GM23338 (cell line): Measurements from ENCODE around the gene MAP2K3. TPM values are rescaled to one million over a fixed set of nuclear protein-coding genes. Genes with fewer than 3 reads are reported as not detected.
"Not testable (repeated sequence)": the region's sequence is repeated elsewhere in the genome, so short reads cannot be mapped to it uniquely, and the experiment has no call there.

Experiments
- ATAC-seq: fragments of 200-7000 bp; cut with Tn5 transposase; 3 replicates; pipeline ENCODE4 v1.9.1; 2020
- DNase-seq: peaks from one replicate; pipeline ENCODE4 v3.0.0-alpha.2; 2015; ENCODE audit warnings: low spot score
- H2AFZ ChIP-seq: fragments of 200-600 bp; sonication (generic); 2 replicates; pipeline ENCODE4 v1.8.0; 2016; ENCODE audit warnings: antibody characterized with exemption, mild to moderate bottlenecking, moderate library complexity
- H3F3A ChIP-seq: fragments of 200-600 bp; sonication (generic); replicated peaks from 2 replicates; pipeline ENCODE4 v1.8.0; 2017; ENCODE audit warnings: antibody characterized with exemption, mixed run types, low read depth
- H3K27ac ChIP-seq: fragments of 200-600 bp; sonication (generic); 2 replicates; pipeline ENCODE4 v1.6.1; 2016; ENCODE audit warnings: low read depth
- H3K27me3 ChIP-seq: fragments of 200-600 bp; sonication (generic); 2 replicates; pipeline ENCODE4 v1.8.0; 2016; ENCODE audit warnings: mild to moderate bottlenecking, mixed run types, moderate library complexity; ENCODE audit not compliant: insufficient read depth
- H3K36me3 ChIP-seq: fragments of 200-600 bp; sonication (generic); 2 replicates; pipeline ENCODE4 v1.8.0; 2016; ENCODE audit warnings: mild to moderate bottlenecking; ENCODE audit not compliant: insufficient read depth
- H3K4me1 ChIP-seq: fragments of 200-600 bp; sonication (generic); 2 replicates; pipeline ENCODE4 v1.8.0; 2016; ENCODE audit warnings: mild to moderate bottlenecking, moderate library complexity; ENCODE audit not compliant: insufficient read depth
- H3K4me2 ChIP-seq: fragments of 200-600 bp; sonication (generic); 2 replicates; pipeline ENCODE4 v1.7.1; 2017; ENCODE audit warnings: mixed run types
- H3K4me3 ChIP-seq: fragments of 200-600 bp; sonication (generic); 2 replicates; pipeline ENCODE4 v1.6.1; 2016; ENCODE audit warnings: mixed run types
- H3K79me2 ChIP-seq: fragments of 200-600 bp; sonication (generic); replicated peaks from 2 replicates; pipeline ENCODE4 v1.8.0; 2017; ENCODE audit warnings: mild to moderate bottlenecking; ENCODE audit not compliant: insufficient read depth
- H3K9me2 ChIP-seq: fragments of 200-600 bp; sonication (generic); 2 replicates; pipeline ENCODE4 v1.8.0; 2017; ENCODE audit not compliant: insufficient read depth
- H4K20me1 ChIP-seq: fragments of 200-600 bp; sonication (generic); replicated peaks from 2 replicates; pipeline ENCODE4 v1.8.0; 2017; ENCODE audit warnings: mild to moderate bottlenecking; ENCODE audit not compliant: insufficient read depth
- H3K27ac Mint-ChIP-seq: 2 replicates; pipeline ENCODE4 v1.8.0; 2020; ENCODE audit warnings: inconsistent platforms, mild to moderate bottlenecking, moderate library complexity, mixed read lengths
- H3K27me3 Mint-ChIP-seq: 3 replicates; pipeline ENCODE4 v1.8.0; 2022; ENCODE audit warnings: low read depth, mild to moderate bottlenecking, moderate library complexity, mixed read lengths, inconsistent platforms; ENCODE audit not compliant: insufficient read depth, poor library complexity
- H3K36me3 Mint-ChIP-seq: 3 replicates; pipeline ENCODE4 v1.8.0; 2021; ENCODE audit warnings: low read depth, mild to moderate bottlenecking, inconsistent platforms, moderate library complexity, mixed read lengths
- H3K4me1 Mint-ChIP-seq: 3 replicates; pipeline ENCODE4 v1.8.0; 2020; ENCODE audit warnings: mild to moderate bottlenecking, inconsistent platforms, mixed read lengths
- H3K4me3 Mint-ChIP-seq: 3 replicates; pipeline ENCODE4 v1.8.0; 2021; ENCODE audit warnings: moderate library complexity, mild to moderate bottlenecking, inconsistent platforms, mixed read lengths
- H3K9me3 Mint-ChIP-seq: 3 replicates; pipeline ENCODE4 v1.8.0; 2020; ENCODE audit warnings: moderate library complexity, mild to moderate bottlenecking, inconsistent platforms, mixed read lengths
- POLR2AphosphoS5 ChIP-seq: IDR thresholded peaks from 2 replicates; pipeline ENCODE4 v1.6.1; 2016; ENCODE audit warnings: antibody characterized with exemption, low read depth
- polyA plus RNA-seq: library from polyadenylated mRNA; unstranded; fragments of >200 nt; fragmentation: Nextera tagmentation; extraction: Ambion mirVana; gene quantifications from 2 replicates; pipeline ENCODE4 v1.2.1, GENCODE V29; 2016
- total RNA-seq: library from RNA; depleted of rRNA; stranded (reverse); fragments of >200 nt; shearing (Covaris generic); gene quantifications from 2 replicates; pipeline ENCODE4 v1.2.3, GENCODE V29; 2014
- TF ChIP-seq, protein P1 (sequence below): IDR thresholded peaks from one replicate; pipeline ENCODE4 v1.6.1; 2018; ENCODE audit warnings: antibody characterized with exemption; ENCODE audit not compliant: unreplicated experiment

MAP2K3 gene
- total and polyA plus RNA-seq, 2 experiments from 2014 or later: 28.5 to 31.7 TPM

DNA sequence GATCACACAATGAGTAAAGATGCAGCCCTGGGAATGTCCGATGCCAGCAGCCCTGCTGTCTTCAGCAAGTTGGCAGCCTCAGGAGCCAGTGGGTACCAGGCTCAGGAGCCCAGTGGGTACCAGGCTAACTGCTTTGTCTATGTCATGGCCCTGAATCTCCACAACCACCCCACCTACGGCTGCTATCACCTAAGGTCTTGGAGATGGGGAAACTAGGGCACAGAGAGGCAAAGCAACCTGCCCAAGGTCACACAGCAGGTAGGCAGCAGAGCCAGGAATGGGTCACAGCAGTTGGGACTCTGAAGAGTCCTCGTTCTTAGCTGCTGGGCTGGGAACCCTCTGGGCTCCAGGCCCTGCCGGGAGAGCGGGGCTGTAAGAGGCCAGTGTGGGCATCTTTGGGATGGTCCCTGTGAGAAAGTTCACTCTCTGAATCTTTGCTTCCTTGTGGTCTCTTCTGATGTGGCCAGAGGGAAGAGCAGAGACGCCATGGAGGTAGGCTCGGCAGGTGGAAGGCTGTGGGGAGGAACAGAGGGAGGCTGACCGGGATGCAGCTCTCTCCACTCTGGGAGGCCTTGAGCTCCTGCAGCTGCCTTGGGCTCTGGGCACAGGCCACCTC is 57.5 kb downstream of the MAP2K3 start:
- not testable (repeated sequence) for H3K27ac Mint-ChIP-seq, ATAC-seq, H3K4me2 ChIP-seq

DNA sequence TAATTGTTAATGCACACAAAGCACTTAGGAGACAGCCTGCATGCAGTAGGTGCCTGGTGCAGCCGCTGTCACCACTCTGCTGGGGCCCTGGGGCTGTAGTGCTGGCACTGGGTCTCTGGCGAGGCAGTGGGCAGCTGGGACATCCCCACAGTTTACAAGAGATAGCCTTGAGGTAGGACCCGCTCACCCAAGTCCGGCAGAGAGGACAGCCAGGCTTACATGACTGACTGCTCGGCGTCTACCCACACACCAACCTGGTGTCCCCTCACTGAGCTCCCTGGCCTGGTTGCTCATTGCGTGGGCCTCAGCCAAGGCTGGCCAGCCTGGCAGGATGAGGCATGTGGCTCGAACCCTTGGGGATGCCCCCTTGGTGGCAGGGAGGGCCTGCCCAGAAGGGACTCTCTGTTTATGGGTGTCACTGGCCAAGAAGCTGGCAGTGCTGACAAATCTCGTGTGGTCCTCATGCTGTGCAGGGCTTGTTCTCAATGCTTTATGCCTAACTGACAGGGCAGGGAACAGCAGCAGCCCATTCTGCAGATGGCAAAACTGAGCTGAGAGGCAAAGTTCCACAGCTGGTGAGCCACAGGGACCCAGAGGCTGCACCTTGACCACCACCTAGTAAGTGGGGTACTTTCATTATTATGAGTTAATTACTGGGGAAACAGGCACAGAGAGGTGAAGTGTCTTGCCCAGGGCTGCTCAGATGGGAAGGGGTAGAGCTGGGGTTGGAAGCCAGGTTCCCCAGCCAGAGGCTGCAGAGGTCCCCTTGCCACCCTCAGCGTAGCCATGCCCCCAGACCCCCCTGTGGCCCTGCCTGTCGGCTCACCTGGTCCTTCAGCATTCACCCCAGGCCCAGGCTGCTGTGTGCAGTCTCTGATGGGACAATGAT is 58.8 kb downstream of the MAP2K3 start:
- not testable (repeated sequence) for H3K79me2 ChIP-seq, H3K27ac Mint-ChIP-seq, H3K4me1 ChIP-seq, H3K4me1 Mint-ChIP-seq, H3K36me3 ChIP-seq, H3K36me3 Mint-ChIP-seq, H3F3A ChIP-seq, H3K4me2 ChIP-seq, H4K20me1 ChIP-seq, H3K27me3 Mint-ChIP-seq, H3K27me3 ChIP-seq, H3K27ac ChIP-seq, H3K9me2 ChIP-seq, ATAC-seq, H3K4me3 Mint-ChIP-seq, H3K4me3 ChIP-seq, DNase-seq, H2AFZ ChIP-seq
- peaks cover 11% of the 10 kb centered on the region for H3K9me3 Mint-ChIP-seq

More for the DNA sequence above, 57.5 kb downstream of the MAP2K3 start:
- not testable (repeated sequence) for H3K4me1 Mint-ChIP-seq, H3K79me2 ChIP-seq, DNase-seq, H3K4me3 Mint-ChIP-seq, H3K27me3 ChIP-seq, H3F3A ChIP-seq, H3K4me3 ChIP-seq, H4K20me1 ChIP-seq, H2AFZ ChIP-seq, H3K36me3 ChIP-seq, H3K4me1 ChIP-seq, H3K27ac ChIP-seq, H3K36me3 Mint-ChIP-seq, H3K9me2 ChIP-seq, H3K27me3 Mint-ChIP-seq
- peaks cover 17% of the 10 kb centered on the region for H3K9me3 Mint-ChIP-seq

DNA sequence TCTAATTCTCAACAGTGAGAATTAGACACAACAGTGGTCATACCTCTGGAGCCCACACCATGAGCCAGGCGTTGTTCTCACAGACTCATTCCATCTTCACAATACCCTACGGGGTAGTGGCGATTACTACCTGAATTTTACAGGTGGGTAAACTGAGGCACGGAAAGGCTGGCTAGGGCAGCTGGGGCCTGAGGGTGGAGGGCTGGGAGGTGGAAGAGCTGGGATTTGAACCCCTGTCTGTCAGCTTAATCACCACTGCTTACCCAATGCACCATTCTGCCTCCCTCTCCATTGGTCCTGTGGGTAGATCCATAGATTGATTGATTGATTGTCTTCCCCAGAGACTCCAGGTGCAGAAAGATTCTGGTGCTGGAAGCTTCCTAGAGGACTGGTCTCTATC is 60.3 kb downstream of the MAP2K3 start:
- not testable (repeated sequence) for DNase-seq, H3K4me1 Mint-ChIP-seq, H3K9me2 ChIP-seq, H3K36me3 Mint-ChIP-seq, H3K27ac ChIP-seq, ATAC-seq, H3K27me3 ChIP-seq, H3K4me3 Mint-ChIP-seq, H4K20me1 ChIP-seq, H3F3A ChIP-seq, H3K27me3 Mint-ChIP-seq, H3K79me2 ChIP-seq, H3K9me3 Mint-ChIP-seq, H3K4me1 ChIP-seq, H3K36me3 ChIP-seq, H3K27ac Mint-ChIP-seq, H3K4me2 ChIP-seq, H3K4me3 ChIP-seq, H2AFZ ChIP-seq

DNA sequence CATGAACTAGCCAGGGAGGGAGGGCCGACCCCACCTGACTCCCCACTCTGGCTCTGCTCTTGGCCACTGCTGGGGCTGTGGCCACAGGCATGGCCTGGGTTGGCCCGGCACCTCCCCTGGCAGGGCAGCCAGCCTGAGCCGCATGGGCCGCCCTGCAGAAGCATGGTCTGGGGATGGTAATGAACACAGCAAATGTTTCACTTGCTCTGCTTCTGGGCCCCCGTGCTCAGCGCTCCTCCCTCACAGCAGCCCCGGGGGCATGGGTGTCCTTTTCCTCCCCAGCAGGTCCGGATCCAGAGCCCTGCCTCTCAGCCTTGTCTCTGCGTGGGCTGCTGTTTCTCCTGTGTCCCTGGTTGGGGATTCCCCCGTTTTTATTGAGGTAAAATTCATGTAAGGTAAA is 60.7 kb downstream of the MAP2K3 start:
- Mint-ChIP-seq H3K36me3 (no peaks in the 10 kb centered on the region), H3K4me3 (no peak overlapping the region), H3K4me1 (no peaks in the 10 kb centered on the region), H3K27me3 (no peaks in the 10 kb centered on the region), H3K27ac (no peak overlapping the region), H3K9me3 (peaks cover 7% of the 10 kb centered on the region)
- no peak overlapping the region for H2AFZ ChIP-seq
- H3K4me3 ChIP-seq: no peak overlapping the region
- no peaks in the 10 kb centered on the region for H3K9me2 ChIP-seq
- H3K36me3 ChIP-seq: no peaks in the 10 kb centered on the region
- no peak overlapping the region for H3K27ac ChIP-seq
- TF ChIP-seq POLR2AphosphoS5: no peak
- TF ChIP-seq, protein P1, sequence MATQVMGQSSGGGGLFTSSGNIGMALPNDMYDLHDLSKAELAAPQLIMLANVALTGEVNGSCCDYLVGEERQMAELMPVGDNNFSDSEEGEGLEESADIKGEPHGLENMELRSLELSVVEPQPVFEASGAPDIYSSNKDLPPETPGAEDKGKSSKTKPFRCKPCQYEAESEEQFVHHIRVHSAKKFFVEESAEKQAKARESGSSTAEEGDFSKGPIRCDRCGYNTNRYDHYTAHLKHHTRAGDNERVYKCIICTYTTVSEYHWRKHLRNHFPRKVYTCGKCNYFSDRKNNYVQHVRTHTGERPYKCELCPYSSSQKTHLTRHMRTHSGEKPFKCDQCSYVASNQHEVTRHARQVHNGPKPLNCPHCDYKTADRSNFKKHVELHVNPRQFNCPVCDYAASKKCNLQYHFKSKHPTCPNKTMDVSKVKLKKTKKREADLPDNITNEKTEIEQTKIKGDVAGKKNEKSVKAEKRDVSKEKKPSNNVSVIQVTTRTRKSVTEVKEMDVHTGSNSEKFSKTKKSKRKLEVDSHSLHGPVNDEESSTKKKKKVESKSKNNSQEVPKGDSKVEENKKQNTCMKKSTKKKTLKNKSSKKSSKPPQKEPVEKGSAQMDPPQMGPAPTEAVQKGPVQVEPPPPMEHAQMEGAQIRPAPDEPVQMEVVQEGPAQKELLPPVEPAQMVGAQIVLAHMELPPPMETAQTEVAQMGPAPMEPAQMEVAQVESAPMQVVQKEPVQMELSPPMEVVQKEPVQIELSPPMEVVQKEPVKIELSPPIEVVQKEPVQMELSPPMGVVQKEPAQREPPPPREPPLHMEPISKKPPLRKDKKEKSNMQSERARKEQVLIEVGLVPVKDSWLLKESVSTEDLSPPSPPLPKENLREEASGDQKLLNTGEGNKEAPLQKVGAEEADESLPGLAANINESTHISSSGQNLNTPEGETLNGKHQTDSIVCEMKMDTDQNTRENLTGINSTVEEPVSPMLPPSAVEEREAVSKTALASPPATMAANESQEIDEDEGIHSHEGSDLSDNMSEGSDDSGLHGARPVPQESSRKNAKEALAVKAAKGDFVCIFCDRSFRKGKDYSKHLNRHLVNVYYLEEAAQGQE: no peak
- H3K4me1 ChIP-seq: no peaks in the 10 kb centered on the region
- no peaks in the 10 kb centered on the region for H3F3A ChIP-seq
- H4K20me1 ChIP-seq: no peaks in the 10 kb centered on the region
- no peak overlapping the region for H3K4me2 ChIP-seq
- no peaks in the 10 kb centered on the region for H3K79me2 ChIP-seq
- H3K27me3 ChIP-seq: no peaks in the 10 kb centered on the region
- DNase-seq (no peak), ATAC-seq (no peak)

DNA sequence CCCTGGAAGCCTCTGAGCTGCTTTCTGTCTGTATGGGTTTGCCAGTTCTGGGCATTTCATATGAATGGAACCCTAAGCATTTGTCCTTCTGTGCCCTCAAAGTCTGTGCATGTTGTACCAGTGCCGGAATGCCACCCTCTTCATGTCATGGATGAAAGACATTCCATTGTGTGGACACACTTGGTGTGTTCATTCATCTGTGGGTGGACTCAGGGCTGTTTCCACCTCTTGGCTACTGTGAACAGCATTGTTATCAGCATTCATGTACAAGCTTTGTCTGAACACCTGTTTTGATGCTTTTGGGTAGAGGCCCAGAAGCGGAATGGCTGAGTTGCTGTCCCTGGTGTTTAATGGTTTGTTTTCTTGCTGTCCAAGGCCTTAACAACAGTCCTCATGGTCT is 61.6 kb downstream of the MAP2K3 start:
- not testable (repeated sequence) for H3K4me2 ChIP-seq, H3K9me2 ChIP-seq, ATAC-seq, H3K36me3 Mint-ChIP-seq, H3K27ac Mint-ChIP-seq, H3K4me1 Mint-ChIP-seq, H3K4me3 ChIP-seq, H3K27ac ChIP-seq, H3K27me3 Mint-ChIP-seq, H3K4me1 ChIP-seq, H2AFZ ChIP-seq, H3F3A ChIP-seq, H3K4me3 Mint-ChIP-seq, H3K36me3 ChIP-seq, DNase-seq, H3K79me2 ChIP-seq, H3K9me3 Mint-ChIP-seq, H3K27me3 ChIP-seq, H4K20me1 ChIP-seq
